Right lobe of liver (tissue), 4 donors: ENCODE data around the gene NEK4.

ENCODE experiments used
- CTCF ChIP-seq, 4 donors: fragments of 200-600 bp in 3 of 4; fragments of 450-650 bp in 1 of 4; IDR thresholded peaks; one replicate each; pipeline versions ENCODE4 v1.5.1 to v1.8.0; 2016 to 2022; ENCODE audit warnings: antibody characterized with exemption in 4 of 4, mild to moderate bottlenecking in 2 of 4
- POLR2A ChIP-seq: fragments of 450-650 bp; IDR thresholded peaks from one replicate; pipeline ENCODE4 v1.6.1; 2017; ENCODE audit warnings: antibody characterized with exemption, mild to moderate bottlenecking
- donor health status: DM: no; HTN: no; CAD: no.
- donor health status: DM: no; HTN: no; CAD: no.
- donor health status: DM: no; HTN: yes; CAD: no.

- TF ChIP-seq CTCF (IDR thresholded peaks at IDR 0.05) (no peak), POLR2A (no peak)
Observed at GRCh38 chr3:52787672-52788625, 17.2 kb upstream of the NEK4 start.
